H9 (cell line): Measurements from ENCODE around the gene FTO. TPM values are rescaled to one million over a fixed set of nuclear protein-coding genes. Genes with fewer than 3 reads are reported as not detected.
A peak's percentile ranks its signal among the peaks of the same experiment; 100 is the strongest.

Experiments
- DNase-seq: peaks from one replicate; pipeline ENCODE4 v3.0.0-alpha.2; 2017
- H2AFZ ChIP-seq: one replicate; pipeline ENCODE4 v1.6.1; 2013; ENCODE audit warnings: mild to moderate bottlenecking, low read length, control low read depth, moderate library complexity
- H2AK5ac ChIP-seq: 2 replicates; pipeline ENCODE4 v1.6.1; 2013; ENCODE audit warnings: low read length, control low read depth, mixed read lengths; ENCODE audit not compliant: insufficient read length
- H2BK120ac ChIP-seq: one replicate; pipeline ENCODE4 v1.6.1; 2013; ENCODE audit warnings: low read depth, mild to moderate bottlenecking, low read length, control low read depth, inconsistent platforms; ENCODE audit not compliant: poor library complexity, severe bottlenecking
- H2BK12ac ChIP-seq: 2 replicates; pipeline ENCODE4 v1.6.1; 2013; ENCODE audit warnings: low read length, control low read depth, mixed read lengths, low read depth; ENCODE audit not compliant: insufficient read length
- H2BK15ac ChIP-seq: 2 replicates; pipeline ENCODE4 v1.6.1; 2013; ENCODE audit warnings: low read depth, low read length, control low read depth
- H2BK20ac ChIP-seq: one replicate; pipeline ENCODE4 v1.6.1; 2013; ENCODE audit warnings: low read depth, mild to moderate bottlenecking, low read length, control low read depth, inconsistent platforms; ENCODE audit not compliant: poor library complexity, severe bottlenecking
- H2BK5ac ChIP-seq: 2 replicates; pipeline ENCODE4 v1.6.1; 2013; ENCODE audit warnings: low read length, control low read depth, mixed read lengths; ENCODE audit not compliant: insufficient read length
- H3K14ac ChIP-seq: 2 replicates; pipeline ENCODE4 v1.6.1; 2013; ENCODE audit warnings: low read length, control low read depth; ENCODE audit not compliant: insufficient read depth
- H3K18ac ChIP-seq: 2 replicates; pipeline ENCODE4 v1.6.1; 2013; ENCODE audit warnings: low read depth, mild to moderate bottlenecking, mixed read lengths, low read length, control low read depth; ENCODE audit not compliant: insufficient read length
- H3K23ac ChIP-seq: 2 replicates; pipeline ENCODE4 v1.6.1; 2013; ENCODE audit warnings: low read length, control low read depth, mixed read lengths, low read depth; ENCODE audit not compliant: insufficient read length
- H3K23me2 ChIP-seq: 2 replicates; pipeline ENCODE4 v1.6.1; 2013; ENCODE audit warnings: low read depth, mild to moderate bottlenecking, mixed read lengths, low read length, control low read depth; ENCODE audit not compliant: insufficient read length, poor library complexity, severe bottlenecking
- H3K27ac ChIP-seq: 2 replicates; pipeline ENCODE4 v1.5.1; 2013; ENCODE audit warnings: low read length, control low read depth, mixed read lengths, low read depth; ENCODE audit not compliant: insufficient read length
- H3K27me3 ChIP-seq: 2 replicates; pipeline ENCODE4 v1.6.1; 2013; ENCODE audit warnings: low read length, control low read depth, inconsistent platforms; ENCODE audit not compliant: insufficient read depth
- H3K4ac ChIP-seq: 2 replicates; pipeline ENCODE4 v1.6.1; 2013; ENCODE audit warnings: low read depth, mild to moderate bottlenecking, control low read depth, inconsistent platforms, low read length, moderate library complexity
- H3K4me1 ChIP-seq: 2 replicates; pipeline ENCODE4 v1.6.1; 2013; ENCODE audit warnings: low read length, control low read depth, inconsistent platforms; ENCODE audit not compliant: insufficient read depth
- H3K4me2 ChIP-seq: 2 replicates; pipeline ENCODE4 v1.6.1; 2013; ENCODE audit warnings: low read length, control low read depth, mixed read lengths; ENCODE audit not compliant: insufficient read length, insufficient read depth
- H3K56ac ChIP-seq: 2 replicates; pipeline ENCODE4 v1.6.1; 2013; ENCODE audit warnings: low read depth, mild to moderate bottlenecking, mixed read lengths, low read length, control low read depth; ENCODE audit not compliant: insufficient read length
- H3K79me1 ChIP-seq: 2 replicates; pipeline ENCODE4 v1.6.1; 2013; ENCODE audit warnings: low read depth, mild to moderate bottlenecking, moderate library complexity, low read length, control low read depth, inconsistent platforms; ENCODE audit not compliant: insufficient read depth, poor library complexity, severe bottlenecking
- H3K79me2 ChIP-seq: 2 replicates; pipeline ENCODE4 v1.6.1; 2013; ENCODE audit warnings: low read length, control low read depth, inconsistent platforms; ENCODE audit not compliant: insufficient read depth
- H3K9ac ChIP-seq: 2 replicates; pipeline ENCODE4 v1.6.1; 2013; ENCODE audit warnings: low read length, control low read depth, mixed read lengths; ENCODE audit not compliant: insufficient read length; ENCODE audit errors: extremely low read depth
- H3K9me3 ChIP-seq: one replicate; pipeline ENCODE4 v1.6.1; 2013; ENCODE audit warnings: low read depth, low read length, inconsistent platforms; ENCODE audit not compliant: control insufficient read depth
- H3T11ph ChIP-seq: one replicate; pipeline ENCODE4 v1.6.1; 2013; ENCODE audit warnings: mild to moderate bottlenecking, low read length, control low read depth, inconsistent platforms
- H4K20me1 ChIP-seq: one replicate; pipeline ENCODE4 v1.6.1; 2013; ENCODE audit not compliant: control insufficient read depth, insufficient read length, insufficient read depth
- H4K5ac ChIP-seq: 2 replicates; pipeline ENCODE4 v1.6.1; 2013; ENCODE audit warnings: low read depth, mild to moderate bottlenecking, mixed read lengths, low read length, control low read depth; ENCODE audit not compliant: insufficient read length
- H4K8ac ChIP-seq: replicated peaks from 2 replicates; pipeline ENCODE4 v1.6.1; 2013; ENCODE audit warnings: low read length, control low read depth, mixed read lengths, low read depth; ENCODE audit not compliant: insufficient read length
- H4K91ac ChIP-seq: 2 replicates; pipeline ENCODE4 v1.6.1; 2013; ENCODE audit warnings: low read depth, mild to moderate bottlenecking, moderate library complexity, mixed read lengths, low read length, control low read depth; ENCODE audit not compliant: insufficient read length
- H3K27ac Mint-ChIP-seq, 3 experiments: 2 replicates in 2 of 3; 3 replicates in 1 of 3; pipeline ENCODE4 v1.8.0; 2020 to 2021; ENCODE audit warnings: mixed read lengths in 3 of 3, mild to moderate bottlenecking in 1 of 3, moderate library complexity in 1 of 3
- H3K27me3 Mint-ChIP-seq: 2 replicates; pipeline ENCODE4 v1.8.0; 2021; ENCODE audit warnings: low read depth, mild to moderate bottlenecking, moderate library complexity, mixed read lengths
- H3K36me3 Mint-ChIP-seq, 3 experiments: 2 replicates in 2 of 3; 3 replicates in 1 of 3; pipeline ENCODE4 v1.8.0; 2020 to 2021; ENCODE audit warnings: low read depth in 3 of 3, mixed read lengths in 3 of 3; ENCODE audit not compliant: insufficient read depth in 1 of 3
- H3K4me1 Mint-ChIP-seq, 2 experiments: 2 replicates each; pipeline ENCODE4 v1.8.0; 2020; ENCODE audit warnings: mixed read lengths in 2 of 2
- H3K4me3 Mint-ChIP-seq, 2 experiments: 2 replicates in 1 of 2; 3 replicates in 1 of 2; pipeline ENCODE4 v1.8.0; 2020 to 2021; ENCODE audit warnings: mild to moderate bottlenecking in 2 of 2, mixed read lengths in 2 of 2, moderate library complexity in 1 of 2
- H3K9me3 Mint-ChIP-seq, 2 experiments: 2 replicates in 1 of 2; 3 replicates in 1 of 2; pipeline ENCODE4 v1.8.0; 2020; ENCODE audit warnings: mild to moderate bottlenecking in 2 of 2, mixed read lengths in 2 of 2, moderate library complexity in 1 of 2
- WGBS: extraction: QIAGEN DNeasy Blood & Tissue Kit; methylation state at CpG from one replicate; pipeline ENCODE4 v1.1.7; 2013; ENCODE audit warnings: missing lambda C conversion rate, low lambda C conversion rate, mixed read lengths; ENCODE audit not compliant: insufficient read length; ENCODE audit errors: extremely low coverage; 5-methylcytosine and 5-hydroxymethylcytosine counted together
- total RNA-seq: library from RNA; stranded (reverse); gene quantifications from 2 replicates; pipeline ENCODE4 v1.2.1, GENCODE V29; 2021
- TF ChIP-seq, protein P1 (sequence below): fragments of 200-600 bp; sonication (generic); conservative IDR thresholded peaks from 3 replicates; pipeline ENCODE4 v1.8.0; 2021; ENCODE audit warnings: antibody characterized with exemption, mild to moderate bottlenecking

FTO gene
- total RNA-seq, 1 experiment from 2014 or later = 67.9 TPM

DNA sequence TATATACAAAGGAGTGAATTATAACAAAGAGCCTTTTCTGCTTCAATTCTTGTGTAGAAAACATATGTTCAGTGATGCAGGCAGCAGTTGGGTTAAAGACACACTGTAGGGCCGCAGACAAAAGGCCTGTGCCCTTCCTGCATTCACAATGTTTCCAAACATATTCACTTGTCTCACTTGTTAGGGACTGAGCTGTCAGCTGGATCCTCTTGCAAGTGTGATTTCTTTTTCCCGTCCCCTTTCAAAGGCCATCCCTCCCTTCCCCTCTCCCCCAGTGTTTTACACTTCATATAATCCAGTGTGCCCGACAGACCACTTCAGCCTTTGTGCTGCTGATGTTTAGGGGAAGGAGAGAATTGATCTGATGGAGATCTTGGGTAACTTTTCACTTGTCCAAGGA is 217.0 kb downstream of the FTO start:
- Histone ChIP-seq H3K27ac (no peak overlapping the region), H4K5ac (no peak overlapping the region), H3K79me2 (no peaks in the 10 kb centered on the region), H2BK15ac (no peak overlapping the region), H3K4me2 (no peak overlapping the region), H3T11ph (no peak overlapping the region), H3K14ac (no peak overlapping the region), H4K91ac (no peak overlapping the region), H3K4ac (no peak overlapping the region), H2AK5ac (no peak overlapping the region), H3K56ac (no peak overlapping the region), H3K23me2 (no peaks in the 10 kb centered on the region), H2BK12ac (no peak overlapping the region), H4K20me1 (no peaks in the 10 kb centered on the region), H2BK20ac (no peak overlapping the region), H3K79me1 (no peaks in the 10 kb centered on the region), H3K4me1 (no peaks in the 10 kb centered on the region), H2BK5ac (no peak overlapping the region), H3K27me3 (no peaks in the 10 kb centered on the region), H2AFZ (no peak overlapping the region), H3K9ac (no peak overlapping the region), H2BK120ac (no peak overlapping the region), H3K18ac (no peak overlapping the region), H3K23ac (no peak overlapping the region), H3K9me3 (no peaks in the 10 kb centered on the region), H4K8ac (no peak overlapping the region)
- H3K9me3 Mint-ChIP-seq = no peaks in the 10 kb centered on the region
- H3K27ac Mint-ChIP-seq = peak overlapping the region in 1 of 3 experiments; percentile 40; a peak in 1 of 7 replicates
- 0 out of 7 replicates have a peak, but pooled peaks cover 0 to 4% (median 0%) of the 10 kb centered on the region in 3 experiments for H3K36me3 Mint-ChIP-seq
- TF ChIP-seq, protein P1, sequence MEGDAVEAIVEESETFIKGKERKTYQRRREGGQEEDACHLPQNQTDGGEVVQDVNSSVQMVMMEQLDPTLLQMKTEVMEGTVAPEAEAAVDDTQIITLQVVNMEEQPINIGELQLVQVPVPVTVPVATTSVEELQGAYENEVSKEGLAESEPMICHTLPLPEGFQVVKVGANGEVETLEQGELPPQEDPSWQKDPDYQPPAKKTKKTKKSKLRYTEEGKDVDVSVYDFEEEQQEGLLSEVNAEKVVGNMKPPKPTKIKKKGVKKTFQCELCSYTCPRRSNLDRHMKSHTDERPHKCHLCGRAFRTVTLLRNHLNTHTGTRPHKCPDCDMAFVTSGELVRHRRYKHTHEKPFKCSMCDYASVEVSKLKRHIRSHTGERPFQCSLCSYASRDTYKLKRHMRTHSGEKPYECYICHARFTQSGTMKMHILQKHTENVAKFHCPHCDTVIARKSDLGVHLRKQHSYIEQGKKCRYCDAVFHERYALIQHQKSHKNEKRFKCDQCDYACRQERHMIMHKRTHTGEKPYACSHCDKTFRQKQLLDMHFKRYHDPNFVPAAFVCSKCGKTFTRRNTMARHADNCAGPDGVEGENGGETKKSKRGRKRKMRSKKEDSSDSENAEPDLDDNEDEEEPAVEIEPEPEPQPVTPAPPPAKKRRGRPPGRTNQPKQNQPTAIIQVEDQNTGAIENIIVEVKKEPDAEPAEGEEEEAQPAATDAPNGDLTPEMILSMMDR = no peak
- H3K27me3 Mint-ChIP-seq = no peaks in the 10 kb centered on the region
- WGBS = no CpG with 5 or more reads among the region's 3 CpGs
- no peak for DNase-seq
- peaks cover 17 to 18% of the 10 kb centered on the region in 2 experiments for H3K4me1 Mint-ChIP-seq
- H3K4me3 Mint-ChIP-seq = no peak overlapping the region
